ENCODE data around the gene CLIC5.
"Not testable (repeated sequence)": the region's sequence is repeated elsewhere in the genome, so short reads cannot be mapped to it uniquely, and the experiment has no call there.

Gene CLIC5

DNA sequence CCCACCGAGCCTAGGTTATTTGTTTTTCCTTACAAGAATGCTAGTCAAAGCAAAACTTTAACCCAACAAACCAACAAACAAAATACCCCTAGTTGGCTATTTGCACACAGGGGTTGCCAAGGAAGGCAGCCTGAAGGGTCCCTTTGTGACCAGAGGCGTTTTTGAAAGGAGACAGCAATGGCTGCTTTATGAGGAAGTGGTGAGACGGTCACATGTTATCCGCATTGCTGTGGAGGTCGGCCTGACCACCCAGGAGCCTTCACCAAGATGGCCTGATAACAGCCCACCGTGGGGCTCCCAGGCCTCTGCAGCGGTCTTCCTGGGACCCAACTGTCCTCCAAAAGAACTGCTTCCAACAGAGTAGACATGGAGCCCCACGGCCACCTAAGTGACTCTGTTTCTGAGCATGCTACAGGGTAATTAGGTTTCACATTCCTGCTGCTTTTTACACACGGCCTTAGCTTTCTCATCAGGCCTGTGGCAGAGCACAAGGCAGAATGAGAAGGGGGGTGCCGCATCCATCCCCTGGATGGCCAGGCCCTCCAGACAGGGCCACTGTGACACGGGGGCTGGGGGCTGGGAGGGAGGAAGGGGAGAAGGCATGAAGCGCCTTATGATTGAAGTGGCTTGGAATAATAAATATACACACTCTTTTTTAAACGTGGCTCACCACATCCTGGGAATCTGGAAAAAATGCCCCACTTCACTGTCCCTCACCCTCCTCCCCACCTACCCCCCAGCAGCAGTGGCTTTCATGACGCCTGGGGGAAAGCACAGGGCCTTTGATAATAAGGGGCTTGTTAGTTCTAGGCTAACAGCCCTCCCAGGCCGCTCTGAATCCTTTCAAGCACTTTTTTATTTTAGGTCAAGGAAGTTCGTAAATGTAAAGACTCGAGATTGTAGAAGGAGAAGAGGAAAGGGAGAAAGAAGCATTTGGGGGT, 86.0 kb downstream of the CLIC5 start:
- Histone ChIP-seq H3K9ac (ENCODE audit: low read length) (no peak overlapping the region), H3K9me3 (ENCODE audit: low read length) (no peaks in the 10 kb centered on the region), H3K79me2 (ENCODE audit: insufficient read depth, low read length) (no peaks in the 10 kb centered on the region), H3K36me3 (ENCODE audit: insufficient read depth, low read length) (no peaks in the 10 kb centered on the region), H3K27me3 (ENCODE audit: insufficient read depth, low read length) (no peaks in the 10 kb centered on the region), H4K20me1 (ENCODE audit: insufficient read depth, low read length) (no peaks in the 10 kb centered on the region), H3K4me3 (ENCODE audit: low read depth, low read length, poor library complexity, severe bottlenecking) (no peak overlapping the region), H2AFZ (ENCODE audit: low read length) (no peak overlapping the region), H3K9me2 (ENCODE audit: low read depth, low read length) (no peaks in the 10 kb centered on the region), H3F3A (ENCODE audit: insufficient read depth, low read length) (no peaks in the 10 kb centered on the region), H3K4me1 (ENCODE audit: insufficient read depth, low read length, severe bottlenecking) (no peaks in the 10 kb centered on the region), H3K27ac (ENCODE audit: low read depth, low read length, poor library complexity, severe bottlenecking) (no peak overlapping the region), H3K4me2 (ENCODE audit: low read length) (no peak overlapping the region)
- TF ChIP-seq, protein P1, sequence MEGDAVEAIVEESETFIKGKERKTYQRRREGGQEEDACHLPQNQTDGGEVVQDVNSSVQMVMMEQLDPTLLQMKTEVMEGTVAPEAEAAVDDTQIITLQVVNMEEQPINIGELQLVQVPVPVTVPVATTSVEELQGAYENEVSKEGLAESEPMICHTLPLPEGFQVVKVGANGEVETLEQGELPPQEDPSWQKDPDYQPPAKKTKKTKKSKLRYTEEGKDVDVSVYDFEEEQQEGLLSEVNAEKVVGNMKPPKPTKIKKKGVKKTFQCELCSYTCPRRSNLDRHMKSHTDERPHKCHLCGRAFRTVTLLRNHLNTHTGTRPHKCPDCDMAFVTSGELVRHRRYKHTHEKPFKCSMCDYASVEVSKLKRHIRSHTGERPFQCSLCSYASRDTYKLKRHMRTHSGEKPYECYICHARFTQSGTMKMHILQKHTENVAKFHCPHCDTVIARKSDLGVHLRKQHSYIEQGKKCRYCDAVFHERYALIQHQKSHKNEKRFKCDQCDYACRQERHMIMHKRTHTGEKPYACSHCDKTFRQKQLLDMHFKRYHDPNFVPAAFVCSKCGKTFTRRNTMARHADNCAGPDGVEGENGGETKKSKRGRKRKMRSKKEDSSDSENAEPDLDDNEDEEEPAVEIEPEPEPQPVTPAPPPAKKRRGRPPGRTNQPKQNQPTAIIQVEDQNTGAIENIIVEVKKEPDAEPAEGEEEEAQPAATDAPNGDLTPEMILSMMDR (IDR thresholded peaks at IDR 0.05; ENCODE audit: low read length), result no peak
- TF ChIP-seq EZH2 (IDR thresholded peaks at IDR 0.05; ENCODE audit: borderline replicate concordance, low read length), result no peak

GRCh38 chr6:45928721-45929305, 86.8 kb downstream of the CLIC5 start:
- Histone ChIP-seq H3K4me1 (ENCODE audit: insufficient read depth, low read length, severe bottlenecking) (no peaks in the 10 kb centered on the region), H3K27ac (ENCODE audit: low read depth, low read length, poor library complexity, severe bottlenecking) (no peak overlapping the region), H3K4me2 (ENCODE audit: low read length) (no peak overlapping the region), H3K9me3 (ENCODE audit: low read length) (no peaks in the 10 kb centered on the region), H2AFZ (ENCODE audit: low read length) (no peak overlapping the region), H3K4me3 (ENCODE audit: low read depth, low read length, poor library complexity, severe bottlenecking) (no peak overlapping the region), H3K79me2 (ENCODE audit: insufficient read depth, low read length) (no peaks in the 10 kb centered on the region), H3K9me2 (ENCODE audit: low read depth, low read length) (no peaks in the 10 kb centered on the region), H3F3A (ENCODE audit: insufficient read depth, low read length) (no peaks in the 10 kb centered on the region), H3K27me3 (ENCODE audit: insufficient read depth, low read length) (no peaks in the 10 kb centered on the region), H3K9ac (ENCODE audit: low read length) (no peak overlapping the region), H3K36me3 (ENCODE audit: insufficient read depth, low read length) (no peaks in the 10 kb centered on the region), H4K20me1 (ENCODE audit: insufficient read depth, low read length) (no peaks in the 10 kb centered on the region)
- TF ChIP-seq, protein P1 (IDR thresholded peaks at IDR 0.05; ENCODE audit: low read length), result no peak
- no peak for TF ChIP-seq EZH2 (IDR thresholded peaks at IDR 0.05; ENCODE audit: borderline replicate concordance, low read length)

DNA sequence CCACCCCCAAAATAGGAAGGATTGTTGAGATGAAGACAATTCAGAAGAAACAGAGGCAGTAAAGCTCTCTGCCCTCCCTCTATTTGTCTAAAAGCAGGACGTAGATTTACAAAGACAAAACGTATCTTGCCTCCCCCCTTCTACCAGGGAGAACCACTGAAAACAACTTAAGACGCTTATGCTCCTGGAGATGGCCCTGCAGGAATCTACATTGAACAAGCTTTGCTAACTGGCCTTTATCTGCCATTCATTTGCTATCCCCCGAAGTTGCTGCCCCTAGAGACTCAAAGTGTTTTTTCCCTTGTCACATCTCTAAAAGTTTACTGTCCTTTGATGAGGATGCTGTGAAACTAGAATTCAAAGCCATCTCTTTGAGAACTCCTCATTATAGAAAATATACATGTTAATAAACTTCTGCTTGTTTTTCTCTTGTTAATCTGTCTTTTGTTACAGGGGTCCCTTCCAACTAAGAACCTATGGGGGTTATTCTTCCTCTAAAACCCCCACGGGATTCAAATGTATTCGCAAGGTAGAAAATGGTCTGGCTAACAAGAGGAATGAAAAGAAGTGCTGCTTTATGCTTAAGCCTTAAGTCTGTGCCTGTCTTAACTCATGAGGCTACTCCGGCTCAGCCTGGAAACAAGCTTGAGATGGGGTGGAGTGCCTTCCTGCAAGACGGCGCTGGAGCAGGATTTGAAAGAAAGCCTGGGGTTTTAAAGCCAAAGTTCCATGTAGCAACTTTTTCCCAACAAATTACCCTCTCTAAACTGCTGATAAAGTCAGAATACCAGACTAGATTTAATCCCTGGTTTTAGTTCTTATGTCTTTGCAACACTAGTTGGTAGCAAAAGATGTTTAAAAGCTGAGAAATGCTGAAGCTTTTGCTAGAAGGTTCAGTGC, 88.0 kb downstream of the CLIC5 start:
- Histone ChIP-seq H3K4me1 (ENCODE audit: insufficient read depth, low read length, severe bottlenecking) (no peaks in the 10 kb centered on the region), H3K4me2 (ENCODE audit: low read length) (no peak overlapping the region), H3K9me3 (ENCODE audit: low read length) (no peaks in the 10 kb centered on the region), H3K9ac (ENCODE audit: low read length) (no peak overlapping the region), H3K4me3 (ENCODE audit: low read depth, low read length, poor library complexity, severe bottlenecking) (no peak overlapping the region), H3K27ac (ENCODE audit: low read depth, low read length, poor library complexity, severe bottlenecking) (no peak overlapping the region), H3K27me3 (ENCODE audit: insufficient read depth, low read length) (no peaks in the 10 kb centered on the region), H2AFZ (ENCODE audit: low read length) (no peak overlapping the region), H3K36me3 (ENCODE audit: insufficient read depth, low read length) (no peaks in the 10 kb centered on the region), H3K9me2 (ENCODE audit: low read depth, low read length) (no peaks in the 10 kb centered on the region), H3F3A (ENCODE audit: insufficient read depth, low read length) (no peaks in the 10 kb centered on the region), H3K79me2 (ENCODE audit: insufficient read depth, low read length) (no peaks in the 10 kb centered on the region), H4K20me1 (ENCODE audit: insufficient read depth, low read length) (no peaks in the 10 kb centered on the region)
- TF ChIP-seq EZH2 (IDR thresholded peaks at IDR 0.05; ENCODE audit: borderline replicate concordance, low read length), result no peak
- TF ChIP-seq, protein P1 (IDR thresholded peaks at IDR 0.05; ENCODE audit: low read length), result no peak

DNA sequence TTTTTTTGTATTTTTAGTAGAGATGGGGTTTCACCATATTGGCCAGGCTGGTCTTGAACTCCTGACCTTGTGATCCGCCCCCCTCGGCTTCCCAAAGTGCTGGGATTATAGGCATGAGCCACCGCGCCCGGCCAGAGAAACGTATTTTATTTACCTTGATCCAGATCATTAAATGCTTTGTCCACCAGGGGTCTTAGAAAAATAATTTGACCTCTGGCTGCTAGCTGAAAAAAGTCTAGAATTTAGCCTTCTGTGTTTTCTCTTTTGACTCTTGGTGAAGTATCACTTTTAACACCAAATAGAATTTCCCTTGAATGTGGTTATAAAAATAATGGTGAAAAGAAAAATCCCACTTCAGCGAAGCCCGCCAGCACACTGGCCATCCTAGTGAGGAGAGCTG, 89.2 kb downstream of the CLIC5 start:
- not testable (repeated sequence) for H3K36me3 ChIP-seq (ENCODE audit: insufficient read depth, low read length); H3K9me2 ChIP-seq (ENCODE audit: low read depth, low read length); H4K20me1 ChIP-seq (ENCODE audit: insufficient read depth, low read length)

More for the DNA sequence above, 89.2 kb downstream of the CLIC5 start:
- H3K4me3 ChIP-seq (ENCODE audit: low read depth, low read length, poor library complexity, severe bottlenecking); H2AFZ ChIP-seq (ENCODE audit: low read length); H3K4me1 ChIP-seq (ENCODE audit: insufficient read depth, low read length, severe bottlenecking); H3K9me3 ChIP-seq (ENCODE audit: low read length); H3K79me2 ChIP-seq (ENCODE audit: insufficient read depth, low read length); H3K27me3 ChIP-seq (ENCODE audit: insufficient read depth, low read length); H3K27ac ChIP-seq (ENCODE audit: low read depth, low read length, poor library complexity, severe bottlenecking); H3K9ac ChIP-seq (ENCODE audit: low read length); H3F3A ChIP-seq (ENCODE audit: insufficient read depth, low read length); H3K4me2 ChIP-seq (ENCODE audit: low read length): not testable (repeated sequence)
